ENCODE measurements around the gene LRRC25.

DNA sequence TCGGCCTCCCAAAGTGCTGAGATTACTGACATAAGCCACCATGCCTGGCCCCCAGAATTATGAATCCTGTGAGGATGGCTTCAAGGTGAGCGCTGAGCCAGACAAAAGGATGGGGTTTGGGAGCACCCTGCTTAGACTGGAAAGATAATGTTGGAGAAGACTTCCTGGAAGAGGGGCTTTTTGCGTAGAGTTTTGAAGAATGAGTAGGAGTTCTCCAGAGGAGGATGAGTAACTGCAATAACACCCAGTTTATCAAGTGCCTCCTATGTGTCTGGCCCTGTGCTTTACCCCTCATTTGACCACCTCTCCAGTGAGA lies 12.1 kb downstream of the LRRC25 start:
- TF ChIP-seq REST (IDR thresholded peaks at IDR 0.05; ENCODE audit: insufficient read depth in 1 of 2, low read depth in 2 of 2, low read length in 2 of 2): no peak
- TF ChIP-seq POLR2AphosphoS5 (IDR thresholded peaks at IDR 0.05; ENCODE audit: low read depth, low read length): no peak
- no peak for TF ChIP-seq FOXP2 (optimal IDR thresholded peaks at IDR 0.05; ENCODE audit: borderline replicate concordance, extremely low read depth, extremely low read length, insufficient read depth)
- TF ChIP-seq TAF1 (IDR thresholded peaks at IDR 0.05; ENCODE audit: borderline replicate concordance, insufficient read depth, low read length): no peak

Measured in PFSK-1 (cell line).